Non-pigmented ciliary epithelial cell (primary cell): ENCODE measurements around the gene HHATL.

ENCODE experiments used
- DNase-seq: peaks from one replicate; pipeline ENCODE4 v3.0.0-alpha.2; 2010; ENCODE audit warnings: low read depth

Gene HHATL

DNA sequence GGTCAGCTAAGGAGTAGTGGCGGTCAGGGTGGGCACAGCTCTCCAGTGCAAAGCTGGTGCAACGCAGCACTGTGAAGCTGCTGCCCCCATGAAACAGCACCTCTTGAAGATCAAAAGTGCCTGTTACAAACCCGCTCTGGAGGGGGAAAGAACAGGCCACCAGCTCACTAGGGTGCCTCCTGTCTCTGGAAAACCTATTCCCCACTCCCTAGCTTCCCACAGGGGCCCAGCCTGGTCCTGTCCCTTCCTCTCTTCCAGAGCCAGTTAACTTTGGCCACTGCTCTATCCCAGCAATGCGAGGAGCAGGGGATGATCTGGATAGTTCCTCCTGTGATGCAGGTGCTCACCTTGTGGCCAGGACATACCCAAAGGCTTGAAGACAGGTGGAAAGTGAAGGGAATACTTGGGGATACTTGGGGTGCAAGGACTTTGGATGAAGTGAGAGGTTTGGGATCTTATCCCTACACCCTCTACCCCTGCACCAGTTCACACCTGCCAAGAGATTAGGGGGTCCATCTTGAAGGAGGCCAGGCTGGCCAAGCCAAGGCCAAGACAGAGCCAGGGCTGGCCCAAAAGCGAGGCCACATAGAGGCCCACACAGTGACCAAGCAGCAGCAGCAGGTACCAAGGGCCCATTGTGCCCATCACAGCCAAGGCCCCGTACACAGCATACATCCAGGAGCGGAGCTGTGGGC lies 4.2 kb downstream of the HHATL start:
- DNase-seq, result no peak

DNA sequence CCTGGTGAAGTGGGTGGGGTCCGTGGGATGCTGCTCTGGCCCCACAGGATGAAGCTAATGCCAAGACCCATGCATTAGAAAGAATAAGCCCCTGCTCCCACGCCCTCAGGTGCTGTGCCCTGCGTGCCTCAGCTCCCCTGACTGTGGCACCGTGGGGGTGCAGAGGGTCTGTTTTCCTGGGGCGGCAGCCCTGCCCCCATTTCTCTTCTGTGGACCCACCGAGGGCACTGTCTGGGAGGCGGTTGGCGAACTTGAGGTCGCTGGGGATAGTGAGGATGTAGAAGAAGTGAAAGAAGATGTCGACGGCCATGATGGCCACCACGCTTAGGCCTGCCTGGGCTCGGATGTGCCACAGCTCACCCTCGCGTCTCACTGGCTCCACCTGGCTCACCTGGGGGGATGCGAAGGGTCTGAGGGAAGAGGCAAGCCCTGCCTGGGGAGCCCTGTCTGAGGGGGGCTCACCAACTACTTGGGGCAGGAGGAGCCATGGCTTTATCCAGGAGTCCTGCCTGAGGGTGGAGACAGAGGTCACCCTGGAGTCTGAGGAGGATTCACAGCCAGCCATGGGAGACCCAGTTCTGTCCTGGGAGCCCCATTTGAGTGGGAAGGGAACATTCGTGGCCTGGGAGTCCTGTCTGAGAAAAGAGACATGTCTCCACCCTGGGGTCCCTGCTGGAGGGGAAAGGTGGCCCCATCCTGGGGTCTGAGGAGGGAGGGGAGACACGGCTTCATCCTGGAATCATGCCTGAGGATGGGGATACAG lies 5.1 kb downstream of the HHATL start:
- DNase-seq, result no peak

DNA sequence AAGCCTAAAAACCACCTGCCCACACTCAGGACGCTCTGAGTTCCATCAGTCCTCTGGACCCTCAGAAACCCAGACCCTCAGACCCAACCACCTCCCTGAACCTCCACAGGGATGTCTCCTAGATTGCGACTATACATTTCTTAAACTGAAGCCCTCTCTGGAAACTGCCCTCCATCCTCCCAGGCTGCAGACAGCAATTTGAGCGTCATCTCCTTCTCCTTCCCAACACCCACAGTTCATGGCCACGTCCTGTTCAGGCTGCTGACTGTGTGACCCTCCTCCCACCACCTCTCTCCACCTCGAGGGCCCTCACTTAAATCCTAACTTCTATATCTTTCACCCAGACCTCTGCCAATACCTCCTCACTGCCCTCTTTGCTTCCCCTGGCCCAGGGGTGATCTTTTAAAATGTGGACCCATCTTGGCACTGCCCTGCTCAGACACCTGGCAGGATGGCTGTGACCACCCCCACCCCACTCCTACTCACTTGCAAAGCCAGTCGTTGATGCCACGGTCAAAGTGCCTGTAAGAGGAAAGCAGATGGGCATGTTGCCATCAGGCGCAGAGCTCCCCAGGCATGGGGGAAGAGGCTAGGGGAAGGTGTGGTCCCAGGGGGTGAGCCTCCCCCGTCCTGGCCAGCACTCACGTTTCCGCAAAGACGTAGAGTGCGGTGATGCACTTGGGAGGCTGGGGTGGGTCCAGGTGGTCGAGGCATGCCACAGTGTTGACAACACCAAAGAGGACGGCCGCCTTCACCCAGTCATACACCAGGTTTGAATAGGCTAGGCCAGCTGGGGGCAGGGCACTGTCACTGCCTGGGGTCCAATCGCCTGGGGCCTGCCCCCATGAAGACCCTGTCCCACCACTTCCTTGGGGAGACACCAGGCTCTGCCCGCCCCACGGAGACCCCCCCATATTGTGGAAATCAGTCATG lies 6.0 kb downstream of the HHATL start:
- DNase-seq, result no peak

DNA sequence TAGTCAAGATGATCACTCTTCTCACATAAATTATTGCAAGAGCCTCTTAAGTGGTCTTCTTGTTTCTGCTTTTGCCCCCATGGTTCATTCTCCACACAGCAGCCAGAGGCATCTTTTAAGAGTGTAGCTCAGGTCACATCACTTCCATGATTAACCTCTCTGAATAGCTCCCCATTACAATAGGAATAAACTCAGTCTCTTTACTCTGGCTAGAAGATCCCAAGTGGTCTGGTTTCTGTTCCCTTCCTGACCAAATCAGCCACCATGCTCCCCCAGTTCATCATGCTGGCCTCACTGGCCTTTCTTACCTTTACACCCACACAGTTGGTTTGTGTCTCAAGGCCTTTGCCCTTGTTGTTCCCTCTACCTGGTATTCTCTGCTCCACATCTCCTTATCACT lies 8.2 kb downstream of the HHATL start:
- no peak for DNase-seq

DNA sequence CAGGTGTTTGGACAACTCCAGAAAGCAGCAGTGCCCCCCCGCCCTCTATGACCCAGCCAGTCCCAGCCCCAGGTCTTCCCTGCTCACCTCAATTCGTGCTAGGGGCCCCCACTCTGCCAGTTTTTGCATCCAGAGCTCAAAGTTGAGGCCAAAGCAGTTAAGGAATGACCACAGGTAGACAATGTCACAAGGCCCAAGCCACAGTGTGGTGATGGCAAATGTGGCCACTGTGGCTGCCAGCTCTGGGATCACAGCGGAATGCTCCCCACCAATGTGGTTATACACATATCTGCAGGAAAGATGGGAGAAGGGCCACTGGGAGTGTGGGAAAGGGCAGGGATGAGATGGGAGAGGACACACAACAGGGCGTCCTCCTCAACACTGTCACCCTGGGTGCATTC lies 9.1 kb downstream of the HHATL start:
- no peak for DNase-seq

DNA sequence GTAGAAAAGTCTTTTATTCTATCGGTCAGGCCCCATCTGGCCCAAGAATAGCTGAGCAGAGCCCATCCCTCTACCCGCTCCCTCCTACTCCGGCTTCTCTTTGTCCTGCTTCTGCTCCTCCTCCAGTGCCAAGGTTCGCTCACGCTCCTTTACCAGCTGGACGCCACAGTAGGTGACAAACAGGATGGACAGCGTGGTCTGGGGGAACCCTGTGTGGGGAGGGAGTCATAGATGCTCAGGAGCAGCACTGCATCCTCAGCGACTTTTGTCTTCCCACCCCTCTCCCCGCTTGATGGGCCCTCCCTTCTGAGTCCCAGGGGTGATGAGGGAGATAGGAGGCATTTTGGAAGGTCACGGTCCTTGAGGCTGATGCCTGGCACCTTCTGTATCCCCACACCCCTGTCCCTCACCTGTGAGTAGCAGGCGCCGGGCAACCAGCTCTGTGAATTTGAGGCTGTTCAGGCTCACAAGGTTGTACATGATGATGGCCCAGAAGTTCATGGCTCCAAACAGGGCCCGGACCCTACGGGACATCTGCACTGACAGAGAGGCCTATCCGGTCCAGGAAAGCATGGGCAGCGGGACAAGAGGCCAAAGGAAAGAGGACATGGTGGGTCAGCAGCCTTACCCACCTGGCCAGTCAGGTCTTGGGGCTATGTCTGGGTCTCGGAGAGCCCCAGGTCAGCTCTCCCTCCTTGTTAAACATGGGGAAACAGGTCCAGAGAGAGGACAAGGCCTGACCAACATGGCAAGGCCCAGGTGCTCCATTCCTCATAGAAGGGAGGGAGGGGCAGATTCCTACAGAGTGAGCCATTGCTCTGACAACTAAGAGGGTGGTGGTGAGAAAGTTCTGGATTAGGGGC lies 9.7 kb downstream of the HHATL start:
- no peak for DNase-seq

DNA sequence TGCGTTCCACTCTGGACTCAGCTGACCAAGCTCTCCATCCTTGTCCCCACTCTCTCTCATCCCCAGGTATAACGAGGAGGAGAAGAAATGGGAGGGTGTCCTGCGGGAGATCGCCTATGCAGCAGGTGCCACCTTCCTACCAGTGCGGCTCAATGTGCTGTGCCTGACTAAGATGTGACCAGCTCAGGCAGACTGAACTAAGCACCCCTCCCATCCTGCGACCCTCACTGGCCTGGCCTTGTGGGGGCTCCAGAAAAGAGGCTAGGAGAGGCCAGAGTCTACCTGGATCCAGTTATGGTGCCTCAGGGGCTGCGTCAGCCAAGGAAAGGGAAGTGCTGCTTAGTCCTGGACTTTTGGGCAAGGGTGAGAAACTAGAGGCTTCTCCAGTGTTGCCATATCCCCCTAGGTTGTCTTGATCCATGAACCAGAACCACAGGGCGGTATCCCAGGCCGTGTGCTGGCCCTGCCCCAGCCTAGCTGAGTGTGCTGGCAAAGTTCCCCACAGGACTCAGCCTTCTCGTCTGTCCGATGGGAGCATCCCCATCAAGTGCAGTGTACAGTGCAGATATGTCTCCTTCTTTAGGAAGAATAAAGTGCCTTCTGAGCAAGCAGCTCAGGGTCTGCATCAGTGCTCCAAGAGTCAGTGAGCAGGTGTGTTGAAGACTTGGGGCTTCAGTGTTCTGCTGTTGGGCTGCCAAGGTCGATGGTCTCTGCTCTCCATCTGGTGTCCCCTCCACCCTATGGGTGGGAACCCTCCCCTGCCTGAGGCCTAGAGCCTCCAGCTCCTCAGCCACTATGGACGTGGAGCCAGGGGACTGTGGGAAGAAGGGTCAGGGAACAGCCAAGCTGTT lies 10.6 kb downstream of the HHATL start:
- DNase-seq, result no peak

DNA sequence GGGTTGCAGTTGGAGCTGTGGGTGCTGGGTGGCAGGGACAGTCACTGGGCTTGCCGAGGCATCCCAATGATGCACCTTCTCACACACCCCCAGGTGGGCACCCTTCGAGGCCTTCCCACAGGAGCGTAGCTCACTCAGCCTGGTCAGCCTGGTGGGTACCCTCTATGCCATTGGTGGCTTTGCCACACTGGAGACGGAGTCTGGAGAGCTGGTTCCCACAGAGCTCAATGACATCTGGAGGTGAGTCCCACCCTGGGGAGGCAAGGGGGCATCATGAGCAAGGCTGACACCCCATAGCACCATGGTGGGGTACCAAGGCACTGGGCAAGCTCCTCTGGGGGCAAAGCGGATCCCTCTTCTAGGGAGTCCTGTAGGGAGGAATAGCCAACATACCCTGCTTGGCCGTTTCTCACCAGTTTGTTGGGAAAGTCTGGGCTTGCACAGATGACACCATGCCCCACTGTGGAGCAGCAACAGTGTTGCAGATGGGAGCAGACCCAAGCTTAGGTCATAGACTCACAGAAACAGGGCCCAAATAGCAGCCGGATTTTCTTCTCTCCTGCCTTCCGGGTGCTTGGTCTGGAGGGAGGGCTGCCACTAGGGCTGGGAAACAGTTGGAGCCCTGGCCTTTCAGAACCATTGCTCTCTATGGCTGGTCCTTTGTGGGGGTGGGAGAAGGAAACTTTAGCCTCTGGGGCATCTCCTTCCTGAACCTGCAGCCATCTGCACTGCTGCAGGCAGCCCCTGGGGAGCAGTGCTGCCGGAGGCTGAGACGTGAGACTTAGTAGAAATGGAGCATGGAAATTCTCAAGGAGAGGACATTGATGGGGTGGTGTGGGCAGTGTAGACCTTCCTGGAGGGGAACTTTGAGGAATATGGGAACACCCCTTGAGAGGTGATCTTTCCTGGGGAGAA lies 11.6 kb downstream of the HHATL start:
- no peak for DNase-seq

DNA sequence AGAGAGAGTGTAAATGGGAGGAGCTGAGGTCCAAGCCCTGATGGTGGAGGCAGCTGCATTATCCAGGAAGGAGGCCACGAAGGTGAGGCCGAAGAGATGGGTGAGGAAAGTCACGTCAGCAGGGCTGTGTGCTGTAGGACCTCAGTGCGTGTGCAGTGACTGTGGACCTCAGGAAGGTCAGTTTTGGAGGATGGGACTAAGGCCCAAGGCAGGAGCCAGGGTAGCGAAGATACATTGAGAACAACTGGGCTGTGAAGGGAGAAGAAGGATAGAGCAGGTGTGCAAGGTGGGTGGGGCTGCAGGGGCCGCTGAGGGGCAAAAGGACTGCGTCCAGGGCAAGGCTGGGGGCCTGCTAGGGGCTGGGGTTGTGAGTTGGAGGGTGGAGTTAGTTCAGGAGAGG lies 12.4 kb downstream of the HHATL start:
- DNase-seq, result no peak

DNA sequence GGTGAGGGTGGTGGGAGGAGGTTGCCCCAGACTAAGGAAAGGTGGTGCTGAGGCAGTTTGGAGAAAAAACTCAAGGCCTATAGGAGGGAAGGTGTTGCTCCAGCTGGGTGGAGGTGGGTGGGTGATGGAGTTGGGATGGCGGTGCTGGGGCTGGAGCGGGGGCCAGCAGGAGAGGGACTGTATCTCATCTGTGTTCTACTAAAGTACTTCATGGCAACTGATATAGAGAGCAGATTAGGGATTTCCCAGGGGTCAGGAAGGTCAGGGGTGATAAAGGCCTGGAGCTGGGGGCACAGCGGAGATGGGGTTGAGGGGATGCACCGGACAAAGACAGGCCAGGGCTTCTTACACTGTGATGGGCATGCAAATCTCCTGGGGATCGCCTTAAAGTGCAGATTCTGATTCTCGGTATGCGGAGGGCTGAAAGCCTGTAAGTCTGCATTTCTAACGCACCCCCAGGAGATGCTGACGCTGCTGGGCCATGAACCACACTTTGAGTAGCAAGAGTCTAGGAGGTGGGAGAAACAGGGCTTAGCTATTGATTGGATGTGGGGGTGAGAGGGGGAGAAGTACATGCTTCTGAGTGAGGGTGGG lies 13.1 kb downstream of the HHATL start:
- DNase-seq, result no peak

DNA sequence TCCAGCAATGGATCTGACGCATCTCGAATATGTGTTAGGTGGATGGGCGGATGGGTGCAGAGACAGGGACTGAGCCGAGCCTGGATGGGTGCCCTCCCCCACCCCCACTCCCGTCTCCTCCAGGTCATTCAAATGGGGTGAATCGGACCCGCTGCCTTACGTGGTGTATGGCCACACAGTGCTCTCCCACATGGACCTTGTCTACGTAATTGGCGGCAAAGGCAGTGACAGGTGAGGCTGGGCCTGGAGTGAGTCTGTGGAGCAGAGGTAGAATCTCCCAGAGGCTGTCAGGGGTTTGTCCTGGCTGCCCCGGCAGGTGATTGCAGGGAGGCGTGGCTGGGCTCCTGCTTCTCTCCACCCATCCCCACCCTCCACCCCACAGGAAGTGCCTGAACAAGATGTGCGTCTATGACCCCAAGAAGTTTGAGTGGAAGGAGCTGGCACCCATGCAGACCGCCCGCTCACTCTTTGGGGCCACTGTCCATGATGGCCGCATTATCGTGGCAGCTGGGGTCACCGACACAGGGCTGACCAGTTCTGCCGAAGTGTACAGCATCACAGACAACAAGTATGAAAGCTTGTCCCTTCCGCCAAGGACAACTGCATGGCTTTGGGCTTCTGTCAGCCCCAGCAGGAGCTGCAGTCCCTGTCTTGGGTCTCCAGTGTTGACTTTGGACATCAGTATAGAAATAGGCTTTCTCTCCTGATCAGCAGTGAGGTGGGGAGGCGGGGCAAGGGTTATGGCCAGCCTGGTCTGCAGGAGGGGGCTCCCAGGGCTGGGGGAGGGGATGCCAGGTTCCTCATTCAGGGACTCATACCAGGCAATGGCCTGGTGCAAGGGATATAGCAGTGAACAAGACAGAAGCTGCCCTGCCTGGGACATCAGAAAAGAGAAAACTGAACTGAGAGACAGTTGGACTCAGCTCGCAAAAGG lies 13.8 kb downstream of the HHATL start:
- no peak for DNase-seq

DNA sequence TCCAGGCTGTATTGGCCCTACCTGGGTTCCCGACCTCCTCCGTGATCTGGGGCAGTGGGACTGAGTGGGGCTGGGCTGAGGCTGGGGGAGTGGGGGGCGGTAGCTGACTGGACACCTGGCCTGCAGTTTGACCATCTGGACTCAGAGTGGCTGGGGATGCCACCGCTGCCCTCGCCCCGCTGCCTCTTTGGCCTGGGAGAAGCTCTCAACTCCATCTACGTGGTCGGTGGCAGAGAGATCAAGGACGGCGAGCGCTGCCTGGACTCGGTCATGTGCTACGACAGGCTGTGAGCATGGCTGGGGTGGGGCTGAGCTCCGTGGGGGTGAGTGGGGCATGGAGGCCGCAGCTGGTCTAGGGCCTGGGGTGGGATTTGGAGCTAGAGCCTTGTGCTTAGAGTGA lies 14.6 kb downstream of the HHATL start:
- DNase-seq, result no peak

DNA sequence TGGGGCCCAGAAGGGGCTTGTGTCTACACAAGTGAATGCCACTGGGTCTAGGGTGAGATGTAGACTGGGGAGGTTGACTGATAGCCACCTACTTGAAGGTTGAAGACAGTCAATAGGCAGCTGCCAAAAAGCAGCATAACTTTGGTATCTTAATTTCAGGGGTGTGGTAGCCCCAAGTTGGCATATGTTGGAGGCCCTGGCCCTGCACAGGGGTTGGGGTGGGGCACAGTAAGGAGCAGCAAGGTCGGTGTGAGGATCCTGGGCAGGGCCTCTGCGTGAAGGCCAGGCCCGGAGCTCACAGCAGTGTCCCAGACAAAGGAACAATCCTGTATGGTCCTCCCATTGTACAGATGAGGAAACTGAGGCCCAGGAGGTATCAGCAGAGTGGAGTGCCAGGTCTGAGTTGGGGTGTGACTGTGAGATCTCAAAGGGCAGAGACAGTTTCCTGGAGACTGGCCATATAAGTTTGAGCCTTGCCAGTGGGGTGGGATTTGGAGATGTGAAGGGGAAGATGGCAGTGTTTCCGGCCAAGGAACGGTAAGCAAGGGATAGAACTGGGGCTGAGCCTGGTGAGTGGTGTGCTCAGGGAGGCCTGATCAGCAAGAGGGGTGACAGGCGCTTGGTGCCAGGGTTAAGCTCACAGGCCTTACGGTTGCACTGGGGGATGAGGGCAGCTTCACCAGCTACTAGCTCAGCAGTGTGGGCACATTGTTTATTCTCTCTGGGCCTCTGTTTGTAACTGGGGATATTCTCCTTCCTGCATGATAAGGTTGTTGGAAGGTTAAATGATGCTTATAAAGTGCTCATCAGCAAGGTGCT lies 15.6 kb downstream of the HHATL start:
- DNase-seq, result no peak

DNA sequence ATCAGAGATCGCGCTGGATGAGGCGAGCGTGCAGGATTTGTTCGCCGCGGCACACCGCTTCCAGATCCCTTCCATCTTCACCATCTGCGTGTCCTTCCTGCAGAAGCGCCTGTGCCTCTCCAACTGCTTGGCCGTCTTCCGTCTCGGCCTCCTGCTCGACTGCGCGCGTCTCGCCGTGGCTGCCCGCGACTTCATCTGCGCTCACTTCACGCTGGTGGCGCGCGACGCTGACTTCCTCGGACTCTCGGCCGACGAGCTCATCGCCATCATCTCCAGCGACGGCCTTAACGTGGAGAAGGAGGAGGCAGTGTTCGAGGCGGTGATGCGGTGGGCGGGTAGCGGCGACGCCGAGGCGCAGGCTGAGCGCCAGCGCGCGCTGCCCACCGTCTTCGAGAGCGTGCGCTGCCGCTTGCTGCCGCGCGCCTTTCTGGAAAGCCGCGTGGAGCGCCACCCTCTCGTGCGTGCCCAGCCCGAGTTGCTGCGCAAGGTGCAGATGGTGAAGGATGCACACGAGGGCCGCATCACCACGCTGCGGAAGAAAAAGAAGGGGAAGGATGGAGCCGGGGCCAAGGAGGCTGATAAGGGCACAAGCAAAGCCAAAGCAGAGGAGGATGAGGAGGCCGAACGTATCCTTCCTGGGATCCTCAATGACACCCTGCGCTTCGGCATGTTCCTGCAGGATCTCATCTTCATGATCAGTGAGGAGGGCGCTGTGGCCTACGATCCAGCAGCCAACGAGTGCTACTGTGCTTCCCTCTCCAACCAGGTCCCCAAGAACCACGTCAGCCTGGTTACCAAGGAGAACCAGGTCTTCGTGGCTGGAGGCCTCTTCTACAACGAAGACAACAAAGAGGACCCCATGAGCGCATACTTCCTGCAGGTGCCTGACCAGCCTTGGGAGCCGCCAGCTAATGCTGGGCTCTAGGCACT lies 16.4 kb downstream of the HHATL start:
- DNase-seq, result no peak

DNA sequence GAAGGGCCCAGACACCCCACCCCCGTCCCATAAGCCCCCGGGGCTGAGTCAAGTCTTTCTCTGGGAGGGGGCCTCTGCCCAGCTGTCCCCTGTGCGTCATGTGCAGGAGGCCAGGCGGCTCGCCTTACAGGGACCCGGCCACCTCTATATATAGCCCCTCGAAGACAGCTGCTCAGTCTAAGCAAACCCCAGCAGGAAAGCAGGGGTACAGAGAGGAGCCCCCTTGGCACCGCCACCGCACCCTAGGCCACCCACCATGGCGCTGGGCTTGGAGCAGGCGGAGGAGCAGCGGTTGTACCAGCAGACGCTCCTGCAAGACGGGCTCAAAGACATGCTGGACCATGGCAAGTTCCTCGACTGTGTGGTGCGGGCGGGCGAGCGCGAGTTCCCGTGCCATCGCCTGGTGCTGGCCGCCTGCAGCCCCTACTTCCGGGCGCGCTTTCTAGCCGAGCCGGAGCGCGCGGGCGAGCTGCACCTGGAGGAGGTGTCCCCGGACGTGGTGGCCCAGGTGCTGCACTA lies 17.2 kb downstream of the HHATL start, which contains the start of gene KLHL40:
Gene KLHL40, plus strand, starts transcription at position 175 of the 519 bp plus-strand sequence. Its CDS starts 82 bp downstream, at position 257.
- no peak for DNase-seq
